GM19238 (cell line): ENCODE data around the gene LDLRAD4.
"Not testable (repeated sequence)": the region's sequence is repeated elsewhere in the genome, so short reads cannot be mapped to it uniquely, and the experiment has no call there.

Experiments used
- DNase-seq: peaks from one replicate; pipeline ENCODE4 v3.0.0; 2011; ENCODE audit warnings: low spot score; ENCODE audit not compliant: insufficient read length

The LDLRAD4 gene

GRCh38 chr18:13649397-13650390, 431.1 kb downstream of the LDLRAD4 start:
- no peak for DNase-seq

GRCh38 chr18:13653746-13654433, 435.3 kb downstream of the LDLRAD4 start:
- DNase-seq, result no peak

- DNase-seq, result no peak
Measured at GRCh38 chr18:13657974-13658373, 439.4 kb downstream of the LDLRAD4 start.

GRCh38 chr18:13658436-13659204, 440.1 kb downstream of the LDLRAD4 start:
- DNase-seq, result no peak

- no peak for DNase-seq
Measured at GRCh38 chr18:13660510-13660909, 441.9 kb downstream of the LDLRAD4 start.

GRCh38 chr18:13661051-13661778, 442.7 kb downstream of the LDLRAD4 start:
- DNase-seq, result no peak

GRCh38 chr18:13661779-13662256, 443.3 kb downstream of the LDLRAD4 start:
- no peak for DNase-seq

GRCh38 chr18:13672657-13673056, 454.1 kb downstream of the LDLRAD4 start:
- DNase-seq, result no peak

- no peak for DNase-seq
Measured at GRCh38 chr18:13676471-13676870, 457.9 kb downstream of the LDLRAD4 start.

GRCh38 chr18:13677350-13677749, 458.8 kb downstream of the LDLRAD4 start:
- not testable (repeated sequence) for DNase-seq

GRCh38 chr18:13680612-13681011, 462.1 kb downstream of the LDLRAD4 start:
- DNase-seq, result no peak

GRCh38 chr18:13681701-13682100, 463.1 kb downstream of the LDLRAD4 start:
- DNase-seq, result no peak

- no peak for DNase-seq
Measured at GRCh38 chr18:13684546-13684945, 466.0 kb downstream of the LDLRAD4 start.

GRCh38 chr18:13688191-13689136, 469.9 kb downstream of the LDLRAD4 start:
- DNase-seq, result no peak

GRCh38 chr18:13690060-13690459, 471.5 kb downstream of the LDLRAD4 start:
- not testable (repeated sequence) for DNase-seq

GRCh38 chr18:13695337-13695736, 476.8 kb downstream of the LDLRAD4 start:
- not testable (repeated sequence) for DNase-seq

- DNase-seq, result no peak
Measured at GRCh38 chr18:13696961-13697360, 478.4 kb downstream of the LDLRAD4 start.

- DNase-seq, result no peak
Measured at GRCh38 chr18:13700153-13700552, 481.6 kb downstream of the LDLRAD4 start.
